Gastrocnemius medialis (tissue), 4 donors: ENCODE data around the gene LPCAT1.

ENCODE experiments used
- POLR2A ChIP-seq, 2 donors: fragments of 450-650 bp; IDR thresholded peaks; one replicate each; pipeline ENCODE4 v1.6.1; 2017; ENCODE audit warnings: antibody characterized with exemption in 2 of 2, mild to moderate bottlenecking in 2 of 2, moderate library complexity in 2 of 2
- TF ChIP-seq, protein P1 (sequence below), 5 experiments: fragments of 450-650 bp in 3 of 5; fragments of 200-600 bp in 2 of 5; sonication (generic) in 2 of 5; IDR thresholded peaks in 4 of 5; conservative IDR thresholded peaks in 1 of 5; 1 replicate in 4 of 5; 2 replicates in 1 of 5; pipeline ENCODE4 v1.5.1; 2016 to 2019; ENCODE audit warnings: antibody characterized with exemption in 5 of 5, mild to moderate bottlenecking in 3 of 5, moderate library complexity in 3 of 5

DNA sequence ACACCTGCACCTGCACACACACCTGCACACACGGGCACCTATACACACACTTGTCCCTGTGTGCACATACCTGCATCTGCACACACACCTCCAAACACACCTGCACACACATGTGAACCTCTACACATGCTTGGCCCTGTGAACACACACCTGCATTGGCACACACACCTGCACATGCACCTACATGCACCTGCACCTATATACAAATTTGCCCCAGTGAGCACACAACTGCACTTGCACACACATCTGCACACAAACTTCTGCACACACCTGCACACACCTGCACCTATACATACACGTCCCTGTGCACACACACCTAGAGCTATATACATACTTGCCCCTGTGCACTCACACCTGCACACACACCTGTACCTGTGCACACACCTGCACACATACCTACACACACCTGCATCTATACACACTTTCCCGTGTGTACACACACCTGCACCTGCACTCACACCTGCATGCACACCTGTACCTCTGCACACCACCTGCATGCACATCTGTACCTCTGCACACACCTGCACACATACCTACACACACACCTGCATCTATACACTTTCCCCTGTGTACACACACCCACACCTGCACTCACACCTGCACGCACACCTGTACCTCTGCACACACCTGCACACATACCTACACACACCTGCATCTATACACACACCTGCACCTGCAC lies 21.5 kb upstream of the LPCAT1 start:
- TF ChIP-seq, protein P1, sequence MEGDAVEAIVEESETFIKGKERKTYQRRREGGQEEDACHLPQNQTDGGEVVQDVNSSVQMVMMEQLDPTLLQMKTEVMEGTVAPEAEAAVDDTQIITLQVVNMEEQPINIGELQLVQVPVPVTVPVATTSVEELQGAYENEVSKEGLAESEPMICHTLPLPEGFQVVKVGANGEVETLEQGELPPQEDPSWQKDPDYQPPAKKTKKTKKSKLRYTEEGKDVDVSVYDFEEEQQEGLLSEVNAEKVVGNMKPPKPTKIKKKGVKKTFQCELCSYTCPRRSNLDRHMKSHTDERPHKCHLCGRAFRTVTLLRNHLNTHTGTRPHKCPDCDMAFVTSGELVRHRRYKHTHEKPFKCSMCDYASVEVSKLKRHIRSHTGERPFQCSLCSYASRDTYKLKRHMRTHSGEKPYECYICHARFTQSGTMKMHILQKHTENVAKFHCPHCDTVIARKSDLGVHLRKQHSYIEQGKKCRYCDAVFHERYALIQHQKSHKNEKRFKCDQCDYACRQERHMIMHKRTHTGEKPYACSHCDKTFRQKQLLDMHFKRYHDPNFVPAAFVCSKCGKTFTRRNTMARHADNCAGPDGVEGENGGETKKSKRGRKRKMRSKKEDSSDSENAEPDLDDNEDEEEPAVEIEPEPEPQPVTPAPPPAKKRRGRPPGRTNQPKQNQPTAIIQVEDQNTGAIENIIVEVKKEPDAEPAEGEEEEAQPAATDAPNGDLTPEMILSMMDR (IDR thresholded peaks at IDR 0.05 in 4 of 5, conservative IDR thresholded peaks at IDR 0.05 in 1 of 5): no peak
- no peak for TF ChIP-seq POLR2A (IDR thresholded peaks at IDR 0.05)
